Pons (tissue), 1 donor: Measurements from ENCODE around the gene CPXM1.
"Not testable (repeated sequence)": the region's sequence is repeated elsewhere in the genome, so short reads cannot be mapped to it uniquely, and the experiment has no call there.

Source experiments
- DNase-seq: peaks from one replicate; pipeline ENCODE4 v3.0.0-alpha.2; 2016; ENCODE audit warnings: low spot score

Gene CPXM1

GRCh38 chr20:2820896-2821869 lies 20.8 kb upstream of the CPXM1 start:
- DNase-seq: no peak

DNA sequence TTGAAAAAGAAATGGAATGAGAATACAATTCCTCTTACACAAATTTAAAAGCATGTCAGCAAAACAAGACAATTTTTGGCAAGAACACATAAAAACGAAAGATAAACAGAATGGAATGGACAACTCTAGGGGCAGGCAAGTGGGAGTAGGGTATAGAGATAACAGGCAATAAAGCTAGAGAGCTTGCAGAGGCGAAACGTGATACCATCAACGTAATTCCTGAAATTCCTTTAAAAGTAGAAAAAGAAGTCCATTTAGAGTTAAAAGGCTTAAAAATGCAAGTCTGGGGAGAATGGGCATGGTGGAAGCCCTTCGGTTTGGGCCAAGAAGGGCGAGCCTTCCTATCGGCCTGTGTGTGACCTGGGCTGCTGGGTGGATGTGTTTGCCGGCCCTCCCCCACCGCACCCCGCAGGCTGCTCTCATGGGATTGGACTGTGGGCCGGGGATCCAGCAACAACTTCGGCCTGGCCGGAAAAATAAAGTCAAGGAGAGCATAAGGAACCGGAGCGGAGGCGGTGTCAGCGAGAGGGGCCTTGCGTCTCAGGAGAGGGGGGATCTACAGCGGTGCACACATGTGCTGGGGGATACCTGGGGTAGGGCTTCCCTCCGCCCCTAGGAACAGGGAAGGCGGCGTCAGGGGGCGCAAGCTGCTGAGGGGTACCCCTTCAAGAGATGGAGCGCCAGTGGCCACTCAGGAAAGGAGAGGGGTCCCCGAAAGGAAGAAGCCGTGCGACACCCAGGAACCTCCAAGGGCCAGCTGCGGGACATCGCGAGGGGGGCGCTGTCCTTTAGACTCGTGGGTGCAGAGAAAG lies 19.9 kb upstream of the CPXM1 start:
- DNase-seq: no peak

DNA sequence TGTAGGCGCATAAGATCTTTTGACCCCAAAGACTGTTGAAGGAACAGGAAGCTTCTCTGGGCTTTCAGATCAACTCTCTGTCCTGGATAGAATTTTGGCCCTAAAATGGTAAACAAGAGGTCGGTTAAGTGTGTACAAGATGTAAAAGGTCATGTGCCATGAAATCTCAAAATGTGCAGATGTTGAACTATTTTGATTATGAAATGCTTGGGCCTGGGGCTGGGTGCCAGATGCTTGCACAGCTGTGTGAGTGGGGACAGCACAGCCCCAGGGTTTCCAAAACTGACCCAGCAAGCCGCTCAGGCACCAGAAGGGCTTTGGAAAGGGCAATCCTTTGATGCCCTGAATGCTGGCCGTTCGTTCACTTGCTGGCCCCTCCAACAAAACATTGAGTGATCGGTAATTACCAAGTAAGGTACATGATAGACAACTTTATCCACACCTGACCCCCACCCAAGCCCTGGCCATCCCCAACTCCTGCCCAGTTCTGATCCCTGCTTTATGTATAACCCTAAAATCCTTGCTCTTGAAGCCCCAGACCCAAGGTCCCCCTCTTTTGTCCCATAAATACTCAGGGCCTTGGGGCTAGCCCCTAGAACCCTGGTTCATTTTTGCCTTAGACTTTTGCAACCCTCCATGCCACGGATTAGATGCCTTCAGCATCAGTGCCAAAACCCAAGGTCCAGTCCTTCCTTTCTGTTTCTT lies 17.6 kb upstream of the CPXM1 start:
- DNase-seq: no peak

DNA sequence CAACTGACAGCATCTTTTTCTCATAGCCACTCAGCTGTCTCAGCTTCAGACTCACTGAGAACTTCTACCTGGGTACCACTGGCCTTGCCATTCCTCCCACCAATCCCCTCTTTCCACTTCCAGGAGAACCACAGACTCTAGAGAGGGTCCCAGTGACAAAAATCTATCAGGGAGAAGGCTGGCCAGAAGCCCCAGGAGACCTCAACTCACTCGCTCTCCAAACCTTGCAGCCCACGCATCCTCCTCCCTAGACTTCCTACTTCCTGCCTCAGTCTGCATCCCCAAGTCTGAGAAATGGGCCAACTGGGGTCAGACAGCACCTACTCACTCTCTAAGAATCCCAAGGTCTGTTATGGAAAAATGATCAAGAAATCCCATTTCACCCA lies 16.9 kb upstream of the CPXM1 start:
- DNase-seq: no peak

DNA sequence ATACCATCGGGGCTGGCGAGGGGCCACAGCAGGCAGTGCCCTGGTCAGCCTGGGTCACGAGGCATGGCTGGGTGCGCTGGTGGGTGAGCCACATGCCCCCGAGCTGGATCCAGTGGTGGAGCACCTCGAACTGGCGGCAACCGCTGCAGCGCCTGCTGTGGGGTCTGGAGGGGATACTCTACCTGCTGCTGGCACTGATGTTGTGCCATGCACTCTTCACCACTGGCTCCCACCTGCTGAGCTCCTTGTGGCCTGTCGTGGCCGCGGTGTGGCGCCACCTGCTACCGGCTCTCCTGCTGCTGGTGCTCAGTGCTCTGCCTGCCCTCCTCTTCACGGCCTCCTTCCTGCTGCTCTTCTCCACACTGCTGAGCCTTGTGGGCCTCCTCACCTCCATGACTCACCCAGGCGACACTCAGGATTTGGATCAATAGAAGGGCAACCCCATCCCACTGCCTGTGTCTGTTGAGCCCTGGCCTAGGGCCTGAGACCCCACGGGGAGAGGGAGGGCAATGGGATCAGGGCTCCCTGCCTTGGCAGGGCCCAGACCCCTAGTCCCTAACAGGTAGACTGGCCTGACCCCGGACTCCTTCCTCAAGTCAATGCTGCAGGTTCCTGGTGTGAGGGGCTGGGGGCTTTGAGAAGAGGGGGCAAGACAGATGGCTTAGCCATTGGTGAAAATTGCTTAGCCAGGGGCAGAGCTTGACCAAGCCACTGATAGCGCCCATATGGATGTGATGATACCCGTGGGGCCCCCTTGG lies 16.3 kb upstream of the CPXM1 start:
- no peak for DNase-seq

- DNase-seq: no peak
Observed at GRCh38 chr20:2816030-2816582, 15.7 kb upstream of the CPXM1 start, which contains the start of gene TMEM239. Gene TMEM239 (plus strand): TSS chr20:2816364. CDS start chr20:2816555, 191 bp downstream.

- DNase-seq: no peak
Observed at GRCh38 chr20:2815242-2815900, 14.9 kb upstream of the CPXM1 start.

- no peak for DNase-seq
Observed at GRCh38 chr20:2814587-2815051, 14.2 kb upstream of the CPXM1 start, which contains the start of gene C20orf141. Gene C20orf141 (plus strand): TSS chr20:2814987. CDS start chr20:2815185, 198 bp downstream.

- DNase-seq: no peak
Observed at GRCh38 chr20:2814076-2814475, 13.6 kb upstream of the CPXM1 start.

GRCh38 chr20:2812189-2812588 lies 11.8 kb upstream of the CPXM1 start:
- DNase-seq: no peak

DNA sequence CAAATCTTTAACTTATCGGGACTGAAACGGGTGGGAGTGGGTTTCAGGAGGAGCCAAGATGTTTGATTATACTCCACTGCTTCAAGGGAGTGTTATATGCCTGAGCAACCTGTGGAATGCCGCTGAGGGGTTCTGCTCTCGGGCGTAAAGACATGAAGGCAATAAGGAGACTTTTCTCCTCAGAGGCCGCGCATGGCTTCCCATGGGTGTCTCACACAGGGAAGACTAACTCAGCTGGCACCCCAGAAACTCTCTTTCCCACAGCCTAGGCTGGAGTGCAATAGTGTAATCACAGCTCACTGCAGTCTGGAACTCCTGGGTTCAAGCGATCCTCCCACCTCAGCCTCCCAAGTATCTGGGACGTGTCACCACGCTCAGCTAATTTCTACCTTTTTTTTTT lies 9.3 kb upstream of the CPXM1 start:
- no peak for DNase-seq

DNA sequence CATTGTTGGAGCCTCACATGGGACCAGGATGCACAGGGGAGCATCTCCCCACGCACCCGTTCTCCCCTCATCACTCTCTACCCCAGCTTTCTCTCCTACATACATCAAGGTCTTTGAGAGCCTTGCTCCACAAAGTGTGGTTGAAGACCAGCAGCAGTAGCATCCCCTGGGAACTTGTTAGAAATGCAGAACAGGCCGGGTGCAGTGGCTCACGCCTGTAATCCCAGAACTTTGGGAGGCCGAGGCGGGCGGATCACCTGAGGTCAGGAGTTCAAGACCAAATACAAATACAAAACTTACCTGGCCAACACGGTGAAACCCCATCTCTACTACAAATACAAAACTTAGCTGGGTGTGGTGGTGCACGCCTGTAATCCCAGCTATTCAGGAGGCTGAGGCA lies 7.5 kb upstream of the CPXM1 start:
- DNase-seq: not testable (repeated sequence)

GRCh38 chr20:2807019-2807418 lies 6.6 kb upstream of the CPXM1 start:
- DNase-seq: no peak

GRCh38 chr20:2806351-2806701 lies 5.9 kb upstream of the CPXM1 start:
- no peak for DNase-seq

DNA sequence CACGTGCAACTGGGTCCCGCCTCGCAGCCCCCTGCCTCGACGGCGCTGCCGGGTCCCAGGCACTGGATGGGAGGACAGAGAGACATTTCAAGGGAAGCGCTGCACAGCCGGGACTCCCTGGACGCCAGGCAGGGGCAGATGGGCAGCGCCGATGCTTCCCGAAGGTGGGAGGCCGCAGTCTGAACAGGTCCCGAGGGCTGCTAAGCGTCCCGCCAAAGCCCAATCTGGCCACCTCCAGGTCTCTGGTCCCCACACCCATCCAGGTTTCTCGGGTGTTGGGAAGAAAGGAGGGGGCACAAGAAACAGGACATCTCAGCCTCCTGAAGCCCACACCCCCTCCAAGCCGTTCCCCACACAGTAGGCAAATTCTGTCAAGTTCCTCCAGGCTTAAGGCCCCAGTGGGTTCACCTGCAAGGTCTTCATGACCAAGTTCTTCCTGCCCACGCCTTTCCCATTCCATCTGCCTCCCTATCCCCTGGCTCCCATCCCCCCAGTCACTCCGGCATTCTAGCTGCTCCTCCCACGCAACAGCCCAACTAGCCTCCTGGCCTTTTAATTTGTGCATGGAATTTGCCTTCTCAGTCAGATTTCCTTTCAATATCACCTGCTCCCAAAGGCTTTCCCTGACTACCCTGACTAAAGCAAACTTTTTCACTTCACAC lies 5.4 kb upstream of the CPXM1 start:
- DNase-seq: no peak

DNA sequence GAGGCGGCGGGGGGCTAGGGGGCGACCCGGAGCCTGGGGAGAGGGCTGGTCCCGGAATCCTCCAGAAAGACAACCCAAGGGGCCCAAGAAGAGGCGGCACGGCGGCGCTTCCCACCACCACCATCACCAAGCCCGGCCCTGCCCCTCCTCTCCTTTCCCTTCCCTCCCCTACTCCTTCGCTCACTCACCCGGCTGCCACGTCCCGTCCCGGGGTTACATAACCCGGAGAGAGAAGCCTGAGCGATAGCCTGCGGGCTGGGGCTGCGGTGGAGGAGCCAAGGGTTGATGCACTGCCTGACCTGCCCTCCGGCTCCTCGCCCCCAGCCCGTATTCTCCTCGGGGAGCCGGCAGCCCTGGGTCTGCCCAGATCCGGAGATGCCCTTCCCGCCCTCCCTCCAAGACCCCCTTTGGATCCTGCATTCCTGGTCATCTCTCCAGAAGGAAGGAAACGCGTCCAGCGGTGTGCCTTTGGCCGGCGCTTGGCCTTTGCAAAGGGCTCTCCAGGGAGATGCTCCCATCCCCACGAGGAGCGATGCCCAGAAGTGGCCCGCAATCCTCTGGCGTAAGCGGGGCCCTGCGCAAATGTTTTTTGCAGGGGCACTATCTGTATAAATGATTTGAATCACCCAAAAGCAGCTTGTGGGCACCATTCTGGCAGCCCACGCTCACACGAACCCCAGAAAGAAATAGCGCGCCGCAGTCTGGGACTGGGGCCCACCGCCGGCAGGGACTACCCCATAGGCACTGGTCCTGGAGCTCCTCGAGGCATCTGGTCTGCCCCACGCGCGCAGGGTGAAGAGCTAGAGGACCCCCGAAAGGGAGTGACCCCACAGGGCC lies 4.6 kb upstream of the CPXM1 start:
- no peak for DNase-seq

DNA sequence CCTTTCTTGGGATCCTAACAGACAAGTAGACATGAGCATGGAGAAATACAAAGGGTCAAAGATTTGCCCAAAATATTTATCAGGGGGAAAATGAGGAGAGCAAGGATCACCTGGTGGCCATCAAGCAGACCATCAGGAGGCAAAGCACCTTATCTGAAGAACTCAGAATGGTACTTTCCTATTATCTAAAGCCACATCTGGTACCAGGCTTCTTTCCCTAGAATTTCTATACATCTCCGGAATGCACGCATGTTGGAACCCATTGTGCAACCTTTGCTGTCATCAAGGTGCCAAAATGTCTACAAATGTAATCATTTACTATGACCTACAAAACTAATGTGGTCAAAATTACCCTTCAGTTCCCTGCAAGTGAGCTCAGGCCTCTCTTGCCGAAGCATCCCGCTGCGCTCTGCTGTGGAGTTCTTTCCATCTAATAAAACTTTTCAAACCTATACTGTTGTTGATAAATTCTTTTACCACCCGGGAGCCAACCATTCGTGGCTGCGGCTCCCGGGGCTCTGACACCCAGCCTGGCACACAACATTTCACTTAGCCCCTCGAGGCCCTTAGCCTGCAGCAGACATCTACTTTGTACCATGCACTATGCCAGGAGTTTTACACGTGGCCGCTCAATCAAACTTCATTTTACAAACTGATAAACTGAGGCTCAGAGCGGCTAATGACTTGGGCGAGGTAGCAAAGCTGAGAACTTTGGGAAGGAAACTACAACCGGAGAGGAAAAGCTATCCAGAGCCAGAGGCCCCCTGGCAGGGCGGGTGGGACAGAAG lies 3.8 kb upstream of the CPXM1 start:
- no peak for DNase-seq

DNA sequence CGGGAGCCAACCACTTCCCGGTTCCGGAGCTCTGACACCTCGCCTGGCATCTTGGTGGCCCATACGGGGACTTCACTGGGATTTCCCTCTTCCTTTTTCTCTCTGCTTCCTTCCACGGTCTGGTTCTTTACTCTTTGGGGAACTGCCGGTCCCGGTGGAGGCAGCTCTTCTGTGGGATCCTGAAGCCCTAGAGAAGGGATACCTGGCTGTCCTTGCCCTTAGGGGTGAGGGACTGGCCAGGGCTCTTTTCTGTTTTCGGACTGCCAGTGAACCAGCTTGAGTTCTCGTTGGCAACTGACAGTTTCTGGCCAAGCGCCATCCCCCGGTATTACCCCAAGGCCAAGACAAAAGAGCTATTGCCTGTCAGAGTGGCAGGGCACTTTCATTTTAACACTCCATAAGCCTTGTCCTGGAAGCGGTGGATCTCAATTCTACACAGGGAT lies 880 bp upstream of the CPXM1 start:
- no peak for DNase-seq
